UCSD-AML1 (cell line): Measurements from ENCODE around the gene SFTPB.
"Not testable (repeated sequence)": the region's sequence is repeated elsewhere in the genome, so short reads cannot be mapped to it uniquely, and the experiment has no call there.

Experiments
- DNase-seq: peaks from one replicate; lab custom pipeline; 2025; ENCODE audit not compliant: unreplicated experiment; lab: John Stamatoyannopoulos, UW

The SFTPB gene

DNA sequence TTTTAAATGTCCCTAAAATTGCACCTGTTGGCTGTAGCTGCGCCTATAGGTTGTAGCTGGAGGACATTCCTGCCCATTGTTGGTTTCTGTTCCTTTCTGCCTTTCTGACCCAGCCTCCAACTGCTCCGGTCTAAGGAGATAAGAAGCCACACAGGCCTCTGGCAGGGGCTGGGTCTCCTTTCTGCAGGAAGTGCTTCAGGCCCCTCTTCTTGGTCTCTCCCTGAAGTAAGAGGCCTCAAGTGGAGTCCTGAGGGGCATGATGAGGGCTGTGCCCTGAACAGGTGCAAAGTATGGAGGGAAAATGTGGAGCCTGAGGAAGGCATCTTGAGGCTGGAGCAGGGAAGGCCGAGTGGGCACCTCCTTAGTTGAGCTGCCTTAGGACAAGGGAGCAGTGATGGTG, 10.4 kb upstream of the SFTPB start:
- peak; percentile 49 for DNase-seq

DNA sequence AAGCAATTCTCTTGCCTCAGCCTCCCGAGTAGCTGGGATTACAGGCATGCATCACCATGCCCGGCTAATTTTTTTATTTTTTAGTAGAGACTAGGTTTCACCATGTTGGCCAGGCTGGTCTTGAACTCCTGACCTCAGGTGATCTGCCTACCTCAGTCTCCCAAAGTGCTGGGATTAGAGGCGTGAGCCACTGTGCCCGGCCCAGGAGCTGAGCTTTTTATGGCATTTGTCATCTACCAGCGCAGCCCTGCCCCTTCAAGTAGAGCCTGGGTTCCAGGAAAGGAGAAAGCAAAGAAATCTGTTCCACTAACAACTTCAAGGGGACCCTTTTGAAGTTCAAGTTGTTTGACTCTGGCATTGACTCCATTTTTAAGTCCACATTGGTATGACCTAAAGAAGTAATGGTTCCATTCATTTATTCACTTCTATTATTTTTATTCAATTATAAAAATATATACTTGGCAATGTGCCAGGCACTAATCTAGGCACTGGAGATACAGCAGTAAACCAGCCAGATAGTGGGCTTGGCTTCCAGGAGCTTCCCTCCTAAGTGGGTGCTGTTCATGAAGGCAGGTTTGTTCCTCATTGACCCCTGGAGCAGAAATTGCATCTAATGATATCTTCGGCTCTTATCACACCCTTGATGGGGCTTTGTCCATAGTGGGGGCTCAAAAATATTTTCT, 8.0 kb upstream of the SFTPB start:
- no peak for DNase-seq

DNA sequence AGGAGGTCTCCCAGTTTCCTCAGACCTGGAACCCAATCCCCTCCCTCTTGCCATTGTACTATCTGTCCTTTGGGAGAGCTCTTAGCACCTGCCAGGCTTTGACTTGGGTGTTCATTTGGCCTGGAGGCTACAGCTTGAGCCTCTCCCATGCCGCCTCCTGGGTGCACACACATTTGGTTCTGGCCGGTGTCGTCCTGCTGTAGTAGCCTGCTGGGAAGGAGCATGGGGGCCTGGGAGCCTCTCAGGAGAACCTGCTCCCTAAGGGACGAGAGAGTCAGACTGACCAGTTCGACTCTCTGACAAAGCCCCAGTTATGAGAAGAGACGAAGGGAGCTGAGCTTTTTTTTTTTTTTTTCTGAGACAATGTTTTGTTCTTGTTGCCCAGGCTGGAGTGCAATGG, 7.4 kb upstream of the SFTPB start:
- no peak for DNase-seq

DNA sequence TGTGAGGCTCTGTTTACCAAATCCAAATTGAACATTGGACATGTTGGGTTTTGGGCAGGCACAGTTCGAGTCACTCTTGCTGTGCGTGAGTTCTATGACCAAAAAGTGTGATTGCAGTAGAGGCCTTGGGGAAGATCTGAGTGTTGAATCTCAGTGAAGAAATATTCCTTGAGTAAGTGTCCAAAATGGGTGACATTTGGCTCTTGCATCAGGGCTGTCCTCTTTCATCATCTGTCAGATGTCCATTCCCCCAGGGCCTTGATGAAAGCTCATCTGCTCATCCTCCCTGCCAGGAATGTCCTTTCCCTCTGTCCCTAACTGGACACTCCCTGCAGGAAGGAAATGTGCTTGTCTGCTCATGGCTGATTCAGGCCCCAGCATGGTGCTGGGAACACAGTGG, 6.4 kb upstream of the SFTPB start:
- DNase-seq = no peak

GRCh38 chr2:85673716-85674375, 5.8 kb upstream of the SFTPB start:
- DNase-seq = no peak

DNA sequence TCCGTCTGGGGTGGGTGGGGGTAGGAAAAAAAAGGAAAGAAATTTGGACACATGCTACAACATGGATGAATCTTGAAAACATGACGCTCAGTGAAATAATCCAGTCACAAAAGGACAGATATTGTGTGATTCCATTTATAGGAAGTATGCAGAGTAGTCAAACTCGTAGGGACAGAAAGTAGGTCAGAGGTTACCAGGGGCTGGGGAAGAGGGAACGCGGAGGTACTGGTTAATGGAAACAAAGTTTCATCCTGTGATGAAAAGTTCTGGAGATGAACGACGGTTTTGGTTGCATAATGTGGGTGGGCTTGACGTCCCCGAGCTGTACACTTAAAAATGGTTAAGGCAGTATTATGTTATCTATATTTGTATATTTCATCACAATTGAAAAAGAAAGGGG, 4.5 kb upstream of the SFTPB start:
- DNase-seq = no peak

DNA sequence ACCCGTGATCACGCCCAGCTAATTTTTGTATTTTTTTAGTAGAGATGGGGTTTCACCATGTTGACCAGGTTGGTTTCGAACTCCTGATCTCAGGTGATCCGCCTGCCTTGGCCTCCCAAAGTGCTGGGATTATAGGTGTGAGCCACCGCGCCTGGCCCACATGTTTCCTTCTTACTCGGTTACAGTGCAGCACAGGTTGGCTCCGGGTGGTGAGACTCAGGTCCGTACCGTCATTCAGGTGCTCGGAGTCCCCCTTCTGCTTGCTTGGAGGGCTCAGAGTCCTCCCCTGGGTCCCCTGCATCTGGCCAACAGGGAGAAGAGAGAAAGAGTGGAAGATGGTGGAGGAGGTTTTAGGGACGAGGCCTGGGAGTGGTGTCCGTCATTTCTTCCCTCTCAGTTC, 2.4 kb upstream of the SFTPB start:
- DNase-seq = not testable (repeated sequence)

DNA sequence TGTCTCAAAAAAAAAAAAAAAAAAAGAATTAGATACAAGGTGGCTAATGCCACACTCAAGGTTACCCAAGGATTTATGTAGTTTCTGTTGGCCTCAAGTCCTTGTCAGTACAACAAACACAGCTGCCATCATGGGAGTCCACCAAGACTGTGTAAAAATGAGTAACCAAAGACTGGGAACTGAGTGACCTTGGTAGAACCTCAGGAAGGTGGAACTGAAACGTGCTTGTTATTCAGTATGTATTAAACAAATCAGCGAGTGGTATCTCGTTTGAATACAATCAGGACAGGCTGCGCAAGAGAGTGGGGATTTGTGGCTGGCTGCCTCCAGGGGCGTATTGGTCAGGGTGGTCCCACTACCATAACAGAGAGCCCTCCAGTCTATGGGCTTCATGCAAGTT, 1.6 kb upstream of the SFTPB start:
- no peak for DNase-seq

GRCh38 chr2:85668857-85669142, 801 bp upstream of the SFTPB start:
- no peak for DNase-seq

GRCh38 chr2:85667561-85668008, 414 bp downstream of the SFTPB start:
- no peak for DNase-seq

- DNase-seq = peak; percentile 37
Measured at GRCh38 chr2:85666435-85667316, 1.3 kb downstream of the SFTPB start.

DNA sequence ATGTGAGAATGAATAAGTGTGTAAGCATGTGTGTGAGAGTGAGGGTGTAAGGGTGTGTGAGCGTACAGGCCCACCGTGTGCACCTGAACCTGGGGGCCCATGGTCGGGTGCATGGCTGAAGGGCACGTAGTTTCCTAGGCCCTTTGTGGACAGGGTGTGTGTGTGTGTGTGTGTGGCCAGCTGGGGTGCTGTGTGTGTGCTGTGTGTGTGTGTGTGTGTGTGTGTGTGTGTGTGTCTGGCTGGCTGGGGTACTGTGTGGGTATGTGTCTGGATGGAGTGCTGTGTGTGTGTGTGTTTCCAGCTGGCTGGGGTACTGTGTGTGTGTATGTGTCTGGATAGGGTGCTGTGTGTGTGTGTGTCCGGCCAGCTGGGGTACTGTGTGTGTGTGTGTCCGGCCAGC, 2.0 kb downstream of the SFTPB start:
- DNase-seq = no peak

DNA sequence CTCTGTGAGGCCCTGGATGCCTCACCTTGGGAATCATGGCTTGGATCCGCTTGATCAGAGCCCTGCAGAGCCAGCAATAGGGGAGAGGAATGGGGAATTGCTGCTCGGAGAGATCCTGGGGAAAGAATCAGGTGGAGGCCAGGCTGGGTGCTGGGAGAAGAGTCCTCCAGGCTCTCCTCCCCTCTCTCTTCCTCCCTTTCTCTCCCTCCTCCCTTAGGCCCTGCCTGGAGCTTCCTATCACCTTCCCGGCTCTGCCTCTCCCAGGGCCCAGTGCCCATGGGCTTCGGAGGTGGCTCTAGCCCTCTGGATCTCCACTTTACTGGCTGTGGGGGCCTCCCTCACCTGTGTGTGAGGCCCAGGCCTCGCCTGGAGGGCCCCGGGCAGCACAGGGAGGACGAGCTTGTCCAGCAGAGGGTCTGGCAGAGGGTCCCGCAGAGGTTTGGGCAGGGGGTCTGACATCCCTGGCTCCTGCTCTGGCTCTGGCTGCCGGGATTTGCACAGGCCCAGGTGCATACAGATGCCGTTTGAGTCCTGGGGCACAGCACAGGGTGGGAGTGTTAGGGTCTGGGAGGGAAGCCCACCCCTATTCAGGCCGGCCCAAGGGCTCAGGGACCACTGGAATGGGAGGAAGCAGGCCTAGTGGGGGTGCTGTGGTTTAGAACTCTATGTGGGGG, 2.6 kb downstream of the SFTPB start:
- no peak for DNase-seq

DNA sequence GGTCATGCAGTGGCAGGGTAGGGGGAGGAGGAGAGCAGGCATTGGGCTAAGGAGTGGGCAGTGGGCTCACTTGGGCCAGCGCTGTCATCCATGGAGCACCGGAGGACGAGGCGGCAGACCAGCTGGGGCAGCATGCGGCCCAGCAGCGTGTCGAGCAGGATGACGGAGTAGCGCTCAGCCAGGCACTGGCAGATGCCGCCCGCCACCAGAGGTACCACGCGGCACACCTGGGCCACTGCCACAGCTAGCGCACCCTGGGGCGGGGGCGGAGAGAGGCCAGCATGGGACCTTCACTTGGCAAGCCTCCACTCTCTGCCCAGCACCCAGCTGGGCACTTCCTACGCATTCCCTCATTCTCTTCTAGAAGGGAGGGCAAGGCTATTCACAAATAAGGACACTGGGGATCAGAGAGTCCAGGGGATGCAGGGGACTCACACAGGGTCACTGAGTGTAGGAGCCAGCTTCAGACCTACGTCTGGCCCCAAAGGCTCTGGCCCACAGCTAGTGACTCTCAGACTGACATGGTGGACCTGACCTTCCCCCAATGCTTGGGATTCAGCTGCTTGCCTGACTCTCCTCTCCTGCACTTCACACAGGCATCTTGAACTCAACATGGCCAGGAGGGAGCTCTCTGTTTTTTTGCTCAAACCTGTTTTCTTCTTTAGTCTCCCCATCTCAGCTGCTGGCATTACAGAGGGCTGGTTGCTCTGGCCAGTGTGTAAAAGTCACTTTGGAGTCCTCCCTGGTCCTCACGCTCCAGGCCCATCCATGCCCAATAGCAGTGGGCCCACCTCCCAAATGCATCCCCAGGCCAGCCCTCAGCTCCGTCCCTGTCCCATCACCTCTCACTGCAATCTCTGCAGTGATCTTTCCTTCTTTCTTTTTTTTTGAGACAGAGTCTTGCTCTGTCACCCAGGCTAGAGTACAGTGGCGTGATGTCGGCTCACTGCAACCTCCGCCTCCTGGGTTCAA, 4.1 kb downstream of the SFTPB start:
- DNase-seq = no peak

DNA sequence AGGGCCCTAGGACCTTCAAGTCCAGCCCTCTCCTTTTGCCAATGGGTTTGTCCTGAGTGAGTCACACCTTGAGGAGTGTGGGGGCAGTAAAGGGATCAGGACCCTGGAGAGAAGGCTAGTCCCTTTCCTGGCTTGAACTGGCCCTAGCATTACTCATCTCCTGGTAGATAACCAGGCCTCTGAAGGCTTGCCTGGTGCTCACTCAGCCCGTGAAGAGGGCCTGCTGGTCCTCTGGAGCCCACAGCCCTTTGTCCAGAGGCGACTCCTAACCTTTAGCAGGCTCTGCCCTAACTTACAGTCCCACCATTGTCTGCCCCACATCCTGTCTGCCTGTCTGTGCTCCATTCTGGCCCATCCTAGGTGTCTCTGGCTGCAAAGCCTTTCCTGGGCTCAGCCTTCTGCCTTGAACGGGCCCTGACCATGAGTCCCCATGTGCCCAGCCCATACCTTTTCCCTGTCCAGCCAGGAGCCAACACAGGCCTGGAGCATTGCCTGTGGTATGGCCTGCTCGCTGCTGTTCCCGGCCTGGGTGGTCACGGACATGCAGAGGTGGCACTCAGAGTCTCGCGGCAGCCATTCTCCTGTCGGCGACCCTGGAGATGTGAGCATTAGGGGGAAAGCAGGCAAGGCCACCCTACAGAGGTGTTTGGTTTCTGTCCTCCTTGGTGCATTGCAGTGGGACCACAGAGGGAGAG, 5.0 kb downstream of the SFTPB start:
- no peak for DNase-seq

DNA sequence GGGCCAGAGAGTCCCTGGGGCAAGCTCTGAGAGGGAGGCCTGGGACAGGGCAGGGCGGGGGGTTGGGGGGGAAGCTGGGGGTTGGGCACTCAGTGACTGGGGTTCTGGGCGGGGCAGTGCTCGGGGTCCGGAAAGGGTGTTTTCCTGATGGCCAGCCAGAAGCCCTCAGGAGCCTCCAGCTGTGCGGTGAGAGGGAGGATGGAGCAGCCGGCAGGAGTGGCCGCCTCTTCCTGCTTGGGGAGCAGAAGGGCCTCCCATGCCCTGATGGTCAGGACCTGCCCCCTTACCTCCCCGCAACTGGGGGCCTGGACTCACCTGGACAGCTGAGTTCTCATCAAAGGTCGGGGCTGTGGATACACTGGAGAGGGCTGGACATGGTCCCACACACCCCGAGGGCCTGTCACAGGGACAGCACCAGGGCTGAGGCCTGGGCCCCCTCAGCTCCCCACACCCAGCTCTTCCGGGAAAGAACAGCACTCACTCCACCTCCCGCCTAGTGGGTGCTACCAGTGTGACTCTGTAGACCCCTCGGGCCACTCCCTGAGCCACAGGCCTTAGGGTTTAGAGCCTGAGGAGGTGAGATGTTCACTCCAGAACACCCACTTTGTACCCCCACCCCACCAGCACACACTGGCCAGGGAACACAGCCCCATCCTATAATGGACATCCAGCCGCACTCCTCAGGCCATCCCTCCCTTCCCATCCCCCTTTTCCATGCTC, 6.7 kb downstream of the SFTPB start:
- peak; percentile 59 for DNase-seq

- DNase-seq = no peak
Measured at GRCh38 chr2:85660725-85661124, 7.3 kb downstream of the SFTPB start.

DNA sequence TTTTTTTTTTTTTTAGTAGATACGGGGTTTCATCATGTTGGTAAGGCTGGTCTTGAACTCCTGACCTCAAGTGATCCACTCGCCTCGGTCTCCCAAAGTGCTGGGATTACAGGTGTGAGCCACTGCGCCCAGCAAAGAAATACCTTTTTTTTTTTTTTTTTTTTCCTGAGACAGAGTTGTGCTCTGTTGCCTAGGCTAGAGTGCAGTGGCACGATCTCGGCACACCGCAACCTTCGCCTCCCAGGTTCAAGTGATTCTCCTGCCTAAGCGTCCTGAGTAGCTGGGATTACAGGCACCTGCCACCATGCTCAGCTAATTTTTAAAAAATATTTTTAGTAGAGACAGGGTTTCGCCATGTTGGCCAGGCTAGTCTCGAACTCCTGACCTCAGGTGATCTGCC, 7.7 kb downstream of the SFTPB start:
- not testable (repeated sequence) for DNase-seq

GRCh38 chr2:85659324-85659981, 8.5 kb downstream of the SFTPB start:
- DNase-seq = peak; percentile 48
